ENCODE results near the gene DEF6.

DEF6 gene

GRCh38 chr6:35297601-35298481 lies at the start of gene DEF6:
Gene DEF6 (plus strand): TSS chr6:35297818. CDS start chr6:35297857, 39 bp downstream.
- peak; percentile 89 for DNase-seq (ENCODE audit: extremely low spot score)
- POLR2A ChIA-PET, result interaction anchor here (0.9 to 1.3 kb wide), 3 partner anchors 20 to 152 kb away, joined by 3 to 4 read pairs (median 3); no protein-coding TSS in a partner anchor
- CTCF ChIA-PET, result interaction anchor here (0.6 to 3.4 kb wide), 7 partner anchors 9 to 170 kb away, joined by 3 to 11 read pairs (median 3); partner anchors contain the start of genes FANCE and RPL10A
- TF ChIP-seq PKNOX1 (IDR thresholded peaks at IDR 0.05) (no peak), SUZ12 (IDR thresholded peaks at IDR 0.05) (no peak), ELF4 (IDR thresholded peaks at IDR 0.05) (peak; percentile 57; the same call in 1 of the 2 replicates)

GRCh38 chr6:35248300-35248699 lies 49.3 kb upstream of the DEF6 start:
- TF ChIP-seq NFRKB (IDR thresholded peaks at IDR 0.05) (no peak), TARDBP (IDR thresholded peaks at IDR 0.05) (no peak), BHLHE40 (IDR thresholded peaks at IDR 0.05; ENCODE audit: borderline replicate concordance) (no peak), FOXA1 (IDR thresholded peaks at IDR 0.05) (no peak), FOXM1 (IDR thresholded peaks at IDR 0.05; ENCODE audit: borderline replicate concordance) (no peak), ZNF384 (IDR thresholded peaks at IDR 0.05) (no peak), ARNT (IDR thresholded peaks at IDR 0.05) (no peak), HDGF (IDR thresholded peaks at IDR 0.05; ENCODE audit: borderline replicate concordance) (no peak), PKNOX1 (IDR thresholded peaks at IDR 0.05) (no peak), ELF4 (IDR thresholded peaks at IDR 0.05) (no peak)
- DNase-seq (ENCODE audit: extremely low spot score), result no peak
- POLR2A ChIA-PET, result interaction anchor here (1.2 kb wide), 1 partner anchor 11 kb away, joined by 6 read pairs; the partner anchor contains the start of gene ZNF76
- CTCF ChIA-PET, result interaction anchor here (1.3 kb wide), 1 partner anchor 11 kb away, joined by 4 read pairs; no protein-coding TSS in a partner anchor

- POLR2A ChIA-PET, result interaction anchor here (1.2 kb wide), 1 partner anchor 10 kb away, joined by 6 read pairs; the partner anchor contains the start of gene ZNF76
- DNase-seq (ENCODE audit: extremely low spot score), result no peak
- CTCF ChIA-PET, result interaction anchor here (1.3 kb wide), 2 partner anchors 8 to 10 kb away, joined by 4 read pairs; no protein-coding TSS in a partner anchor
- no peak for TF ChIP-seq SP1 (IDR thresholded peaks at IDR 0.05)
- no peak for TF ChIP-seq L3MBTL2 (conservative IDR thresholded peaks at IDR 0.05)
- no peak for TF ChIP-seq SUZ12 (IDR thresholded peaks at IDR 0.05)
- no peak for TF ChIP-seq CTBP1 (IDR thresholded peaks at IDR 0.05; ENCODE audit: borderline replicate concordance)
- TF ChIP-seq FOXK2 (IDR thresholded peaks at IDR 0.05), result no peak
- no peak for TF ChIP-seq FOXA1 (IDR thresholded peaks at IDR 0.05)
- TF ChIP-seq HDGF (IDR thresholded peaks at IDR 0.05; ENCODE audit: borderline replicate concordance), result no peak
- no peak for TF ChIP-seq TARDBP (IDR thresholded peaks at IDR 0.05)
- TF ChIP-seq NFRKB (IDR thresholded peaks at IDR 0.05), result no peak
- no peak for TF ChIP-seq BHLHE40 (IDR thresholded peaks at IDR 0.05; ENCODE audit: borderline replicate concordance)
- TF ChIP-seq ZNF384 (IDR thresholded peaks at IDR 0.05), result no peak
- no peak for TF ChIP-seq FOXM1 (IDR thresholded peaks at IDR 0.05; ENCODE audit: borderline replicate concordance)
- TF ChIP-seq PKNOX1 (IDR thresholded peaks at IDR 0.05), result no peak
- TF ChIP-seq ELF4 (IDR thresholded peaks at IDR 0.05), result no peak
- TF ChIP-seq ARNT (IDR thresholded peaks at IDR 0.05), result no peak
- no peak for TF ChIP-seq LEF1 (IDR thresholded peaks at IDR 0.05; ENCODE audit: borderline replicate concordance)
Observed at GRCh38 chr6:35248965-35249364, 48.7 kb upstream of the DEF6 start.

- POLR2A ChIA-PET, result no interaction called here
- no peak for DNase-seq (ENCODE audit: extremely low spot score)
- TF ChIP-seq L3MBTL2 (conservative IDR thresholded peaks at IDR 0.05), result no peak
- no peak for TF ChIP-seq ZNF384 (IDR thresholded peaks at IDR 0.05)
- TF ChIP-seq TARDBP (IDR thresholded peaks at IDR 0.05), result no peak
- TF ChIP-seq SUZ12 (IDR thresholded peaks at IDR 0.05), result no peak
- TF ChIP-seq CTBP1 (IDR thresholded peaks at IDR 0.05; ENCODE audit: borderline replicate concordance), result no peak
- TF ChIP-seq FOXA1 (IDR thresholded peaks at IDR 0.05), result no peak
- TF ChIP-seq FOXK2 (IDR thresholded peaks at IDR 0.05), result no peak
- no peak for TF ChIP-seq HDGF (IDR thresholded peaks at IDR 0.05; ENCODE audit: borderline replicate concordance)
- no peak for TF ChIP-seq PKNOX1 (IDR thresholded peaks at IDR 0.05)
- no peak for TF ChIP-seq NFRKB (IDR thresholded peaks at IDR 0.05)
- no peak for TF ChIP-seq ELF4 (IDR thresholded peaks at IDR 0.05)
- TF ChIP-seq ARNT (IDR thresholded peaks at IDR 0.05), result no peak
- no peak for TF ChIP-seq FOXM1 (IDR thresholded peaks at IDR 0.05; ENCODE audit: borderline replicate concordance)
- CTCF ChIA-PET, result no interaction called here
Observed at GRCh38 chr6:35251949-35252348, 45.7 kb upstream of the DEF6 start.

- CTCF ChIA-PET, result no interaction called here
- POLR2A ChIA-PET, result no interaction called here
Observed at GRCh38 chr6:35253249-35253648, 44.4 kb upstream of the DEF6 start.

More at GRCh38 chr6:35253249-35253648, 44.4 kb upstream of the DEF6 start:
- TF ChIP-seq NFRKB (IDR thresholded peaks at IDR 0.05), result no peak
- TF ChIP-seq FOXA1 (IDR thresholded peaks at IDR 0.05), result no peak
- no peak for TF ChIP-seq CTBP1 (IDR thresholded peaks at IDR 0.05; ENCODE audit: borderline replicate concordance)
- no peak for TF ChIP-seq HDGF (IDR thresholded peaks at IDR 0.05; ENCODE audit: borderline replicate concordance)
- no peak for DNase-seq (ENCODE audit: extremely low spot score)
